HG03354 (cell line): ENCODE data around the gene PTGFRN.
"Not testable (repeated sequence)": the region's sequence is repeated elsewhere in the genome, so short reads cannot be mapped to it uniquely, and the experiment has no call there.

ENCODE experiments used
- ATAC-seq: cut with Tn5 transposase; IDR thresholded peaks from one replicate; pipeline ENCODE4 v1.9.1; 2021; ENCODE audit warnings: mild to moderate bottlenecking; ENCODE audit not compliant: unreplicated experiment, poor library complexity, severe bottlenecking

Gene PTGFRN

GRCh38 chr1:116939780-116940543, 30.2 kb downstream of the PTGFRN start:
- ATAC-seq = not testable (repeated sequence)

- no peak for ATAC-seq
Observed at GRCh38 chr1:116940814-116941599, 31.3 kb downstream of the PTGFRN start.

- no peak for ATAC-seq
Observed at GRCh38 chr1:116941670-116942069, 32.0 kb downstream of the PTGFRN start.

GRCh38 chr1:116942344-116942743, 32.6 kb downstream of the PTGFRN start:
- no peak for ATAC-seq

GRCh38 chr1:116943438-116943837, 33.7 kb downstream of the PTGFRN start:
- ATAC-seq = no peak

- no peak for ATAC-seq
Observed at GRCh38 chr1:116944613-116945012, 34.9 kb downstream of the PTGFRN start.

- ATAC-seq = no peak
Observed at GRCh38 chr1:116945421-116945820, 35.7 kb downstream of the PTGFRN start.

- ATAC-seq = no peak
Observed at GRCh38 chr1:116945996-116946395, 36.3 kb downstream of the PTGFRN start.

GRCh38 chr1:116947092-116947860, 37.6 kb downstream of the PTGFRN start:
- no peak for ATAC-seq

GRCh38 chr1:116948046-116948445, 38.3 kb downstream of the PTGFRN start:
- no peak for ATAC-seq

- ATAC-seq = no peak
Observed at GRCh38 chr1:116948642-116949041, 38.9 kb downstream of the PTGFRN start.

GRCh38 chr1:116949213-116949985, 39.7 kb downstream of the PTGFRN start:
- no peak for ATAC-seq

GRCh38 chr1:116950517-116951199, 40.9 kb downstream of the PTGFRN start:
- no peak for ATAC-seq

GRCh38 chr1:116951200-116951935, 41.7 kb downstream of the PTGFRN start:
- ATAC-seq = no peak

- no peak for ATAC-seq
Observed at GRCh38 chr1:116952738-116953275, 43.1 kb downstream of the PTGFRN start.

GRCh38 chr1:116954440-116954839, 44.7 kb downstream of the PTGFRN start:
- no peak for ATAC-seq

- ATAC-seq = no peak
Observed at GRCh38 chr1:116956378-116956777, 46.7 kb downstream of the PTGFRN start.

- no peak for ATAC-seq
Observed at GRCh38 chr1:116957646-116958045, 47.9 kb downstream of the PTGFRN start.
